Raji (cell line): Measurements from ENCODE around the gene SLC25A41.

Experiments
- POLR2A ChIP-seq: IDR thresholded peaks from 2 replicates; pipeline ENCODE4 v1.6.1; 2011; ENCODE audit warnings: low read depth, low read length, control low read depth; ENCODE audit not compliant: insufficient read depth

Gene SLC25A41

GRCh38 chr19:6433663-6434062, at the start of gene SLC25A41:
SLC25A41 (minus strand) TSS chr19:6433763; CDS start chr19:6433693, 70 bp downstream.
- no peak for TF ChIP-seq POLR2A

- TF ChIP-seq POLR2A: no peak
Measured at GRCh38 chr19:6483235-6483634, 49.7 kb upstream of the SLC25A41 start.

- TF ChIP-seq POLR2A: no peak
Measured at GRCh38 chr19:6482343-6482686, 48.8 kb upstream of the SLC25A41 start.

GRCh38 chr19:6481541-6482342, 48.2 kb upstream of the SLC25A41 start, which contains the start of gene DENND1C:
DENND1C (minus strand) TSS chr19:6481787; CDS start chr19:6481695, 92 bp downstream.
- peak; percentile 59; the same call in 1 of the 2 replicates for TF ChIP-seq POLR2A

GRCh38 chr19:6480848-6481415, 47.4 kb upstream of the SLC25A41 start:
- no peak; the same call in 1 of the 2 replicates for TF ChIP-seq POLR2A

GRCh38 chr19:6479836-6480398, 46.4 kb upstream of the SLC25A41 start:
- 0 out of 2 replicates have a peak, but pooled peaks have one; percentile 16 for TF ChIP-seq POLR2A

- TF ChIP-seq POLR2A: no peak
Measured at GRCh38 chr19:6478815-6479214, 45.3 kb upstream of the SLC25A41 start.

- no peak for TF ChIP-seq POLR2A
Measured at GRCh38 chr19:6476896-6477431, 43.4 kb upstream of the SLC25A41 start.

- no peak for TF ChIP-seq POLR2A
Measured at GRCh38 chr19:6476155-6476895, 42.8 kb upstream of the SLC25A41 start.

GRCh38 chr19:6475321-6476108, 42.0 kb upstream of the SLC25A41 start:
- TF ChIP-seq POLR2A: no peak

GRCh38 chr19:6473647-6474046, 40.1 kb upstream of the SLC25A41 start:
- no peak for TF ChIP-seq POLR2A

GRCh38 chr19:6472713-6473112, 39.1 kb upstream of the SLC25A41 start:
- TF ChIP-seq POLR2A: no peak

- no peak for TF ChIP-seq POLR2A
Measured at GRCh38 chr19:6471076-6471475, 37.5 kb upstream of the SLC25A41 start.

GRCh38 chr19:6470173-6470572, 36.6 kb upstream of the SLC25A41 start:
- TF ChIP-seq POLR2A: no peak

GRCh38 chr19:6467384-6467783, 33.8 kb upstream of the SLC25A41 start:
- no peak for TF ChIP-seq POLR2A
